Gastrocnemius medialis (tissue), 4 donors: ENCODE results near the gene QPCT.

Source experiments
- POLR2A ChIP-seq, 2 donors: fragments of 450-650 bp; IDR thresholded peaks; one replicate each; pipeline ENCODE4 v1.6.1; 2017; ENCODE audit warnings: antibody characterized with exemption in 2 of 2, mild to moderate bottlenecking in 2 of 2, moderate library complexity in 2 of 2
- TF ChIP-seq, protein P1 (sequence below), 5 experiments: fragments of 450-650 bp in 3 of 5; fragments of 200-600 bp in 2 of 5; sonication (generic) in 2 of 5; IDR thresholded peaks in 4 of 5; conservative IDR thresholded peaks in 1 of 5; 1 replicate in 4 of 5; 2 replicates in 1 of 5; pipeline ENCODE4 v1.5.1; 2016 to 2019; ENCODE audit warnings: antibody characterized with exemption in 5 of 5, mild to moderate bottlenecking in 3 of 5, moderate library complexity in 3 of 5

- TF ChIP-seq, protein P1, sequence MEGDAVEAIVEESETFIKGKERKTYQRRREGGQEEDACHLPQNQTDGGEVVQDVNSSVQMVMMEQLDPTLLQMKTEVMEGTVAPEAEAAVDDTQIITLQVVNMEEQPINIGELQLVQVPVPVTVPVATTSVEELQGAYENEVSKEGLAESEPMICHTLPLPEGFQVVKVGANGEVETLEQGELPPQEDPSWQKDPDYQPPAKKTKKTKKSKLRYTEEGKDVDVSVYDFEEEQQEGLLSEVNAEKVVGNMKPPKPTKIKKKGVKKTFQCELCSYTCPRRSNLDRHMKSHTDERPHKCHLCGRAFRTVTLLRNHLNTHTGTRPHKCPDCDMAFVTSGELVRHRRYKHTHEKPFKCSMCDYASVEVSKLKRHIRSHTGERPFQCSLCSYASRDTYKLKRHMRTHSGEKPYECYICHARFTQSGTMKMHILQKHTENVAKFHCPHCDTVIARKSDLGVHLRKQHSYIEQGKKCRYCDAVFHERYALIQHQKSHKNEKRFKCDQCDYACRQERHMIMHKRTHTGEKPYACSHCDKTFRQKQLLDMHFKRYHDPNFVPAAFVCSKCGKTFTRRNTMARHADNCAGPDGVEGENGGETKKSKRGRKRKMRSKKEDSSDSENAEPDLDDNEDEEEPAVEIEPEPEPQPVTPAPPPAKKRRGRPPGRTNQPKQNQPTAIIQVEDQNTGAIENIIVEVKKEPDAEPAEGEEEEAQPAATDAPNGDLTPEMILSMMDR (IDR thresholded peaks at IDR 0.05 in 4 of 5, conservative IDR thresholded peaks at IDR 0.05 in 1 of 5) = no peak
- TF ChIP-seq POLR2A (IDR thresholded peaks at IDR 0.05) = no peak
Measured at GRCh38 chr2:37350034-37350433, 5.6 kb downstream of the QPCT start.
